ENCODE data around the gene NCBP3.

The NCBP3 gene, protein sequence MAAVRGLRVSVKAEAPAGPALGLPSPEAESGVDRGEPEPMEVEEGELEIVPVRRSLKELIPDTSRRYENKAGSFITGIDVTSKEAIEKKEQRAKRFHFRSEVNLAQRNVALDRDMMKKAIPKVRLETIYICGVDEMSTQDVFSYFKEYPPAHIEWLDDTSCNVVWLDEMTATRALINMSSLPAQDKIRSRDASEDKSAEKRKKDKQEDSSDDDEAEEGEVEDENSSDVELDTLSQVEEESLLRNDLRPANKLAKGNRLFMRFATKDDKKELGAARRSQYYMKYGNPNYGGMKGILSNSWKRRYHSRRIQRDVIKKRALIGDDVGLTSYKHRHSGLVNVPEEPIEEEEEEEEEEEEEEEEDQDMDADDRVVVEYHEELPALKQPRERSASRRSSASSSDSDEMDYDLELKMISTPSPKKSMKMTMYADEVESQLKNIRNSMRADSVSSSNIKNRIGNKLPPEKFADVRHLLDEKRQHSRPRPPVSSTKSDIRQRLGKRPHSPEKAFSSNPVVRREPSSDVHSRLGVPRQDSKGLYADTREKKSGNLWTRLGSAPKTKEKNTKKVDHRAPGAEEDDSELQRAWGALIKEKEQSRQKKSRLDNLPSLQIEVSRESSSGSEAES

DNA sequence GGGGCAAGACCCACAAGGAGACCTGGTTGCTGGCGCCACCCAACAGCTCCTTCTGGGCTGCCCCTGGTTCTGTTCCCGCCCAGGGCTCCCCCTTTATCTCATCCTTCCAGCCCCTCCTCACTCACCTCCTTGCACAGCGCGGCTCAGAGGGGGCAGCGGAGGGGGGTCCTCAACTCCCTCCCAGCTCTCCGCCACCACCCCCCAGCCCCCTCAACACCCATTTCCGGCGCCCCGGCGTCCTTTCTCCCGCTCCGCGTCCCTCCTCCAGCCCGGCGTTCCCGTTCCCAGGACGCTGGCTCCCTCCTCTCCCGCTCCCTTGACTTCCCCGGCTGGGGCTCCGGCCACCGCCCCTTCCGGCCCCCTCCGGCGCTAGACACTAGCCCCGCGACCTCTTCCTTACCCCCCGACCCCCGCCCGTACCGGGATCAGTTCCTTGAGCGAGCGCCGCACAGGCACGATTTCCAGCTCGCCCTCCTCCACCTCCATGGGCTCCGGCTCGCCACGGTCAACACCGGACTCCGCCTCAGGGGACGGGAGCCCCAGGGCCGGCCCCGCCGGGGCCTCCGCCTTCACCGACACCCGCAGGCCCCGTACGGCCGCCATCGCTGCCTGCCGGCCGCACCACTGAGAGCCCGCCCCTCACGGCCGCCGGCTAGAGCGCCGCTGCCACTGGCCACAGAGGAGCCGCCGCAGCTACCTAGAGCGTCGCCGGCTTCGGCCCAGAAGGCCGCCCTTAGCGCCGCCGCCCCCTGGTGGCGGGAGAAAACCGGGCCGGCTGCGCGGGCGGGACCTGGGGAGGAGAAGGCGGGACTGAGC lies at the start of gene NCBP3:
TSS of gene NCBP3 (minus strand) at position 626 of the 816 bp plus-strand sequence. CDS start at position 603, 23 bp downstream.
- H3K9me3 ChIP-seq (ENCODE audit: insufficient read depth, low read depth, low read length) = no peaks in the 10 kb centered on the region
- peaks cover 27% of the 10 kb centered on the region for H4K20me1 ChIP-seq (ENCODE audit: insufficient read depth, low read length, poor library complexity, severe bottlenecking)
- peak within 1 kb of the TSS; percentile 90 for H3K4me2 ChIP-seq (ENCODE audit: low read depth, low read length, poor library complexity, severe bottlenecking)
- peak within 1 kb of the TSS; percentile 98 for H3K4me3 ChIP-seq (ENCODE audit: low read length, poor library complexity, severe bottlenecking)
- TF ChIP-seq EZH2phosphoT487 (IDR thresholded peaks at IDR 0.05; ENCODE audit: borderline replicate concordance) = no peak
- TF ChIP-seq, protein P1, sequence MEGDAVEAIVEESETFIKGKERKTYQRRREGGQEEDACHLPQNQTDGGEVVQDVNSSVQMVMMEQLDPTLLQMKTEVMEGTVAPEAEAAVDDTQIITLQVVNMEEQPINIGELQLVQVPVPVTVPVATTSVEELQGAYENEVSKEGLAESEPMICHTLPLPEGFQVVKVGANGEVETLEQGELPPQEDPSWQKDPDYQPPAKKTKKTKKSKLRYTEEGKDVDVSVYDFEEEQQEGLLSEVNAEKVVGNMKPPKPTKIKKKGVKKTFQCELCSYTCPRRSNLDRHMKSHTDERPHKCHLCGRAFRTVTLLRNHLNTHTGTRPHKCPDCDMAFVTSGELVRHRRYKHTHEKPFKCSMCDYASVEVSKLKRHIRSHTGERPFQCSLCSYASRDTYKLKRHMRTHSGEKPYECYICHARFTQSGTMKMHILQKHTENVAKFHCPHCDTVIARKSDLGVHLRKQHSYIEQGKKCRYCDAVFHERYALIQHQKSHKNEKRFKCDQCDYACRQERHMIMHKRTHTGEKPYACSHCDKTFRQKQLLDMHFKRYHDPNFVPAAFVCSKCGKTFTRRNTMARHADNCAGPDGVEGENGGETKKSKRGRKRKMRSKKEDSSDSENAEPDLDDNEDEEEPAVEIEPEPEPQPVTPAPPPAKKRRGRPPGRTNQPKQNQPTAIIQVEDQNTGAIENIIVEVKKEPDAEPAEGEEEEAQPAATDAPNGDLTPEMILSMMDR (conservative IDR thresholded peaks at IDR 0.05; ENCODE audit: low read length) = peak; percentile 79
- no peaks in the 10 kb centered on the region for H3K27me3 ChIP-seq (ENCODE audit: insufficient read depth, low read length, poor library complexity, severe bottlenecking)
- H3K4me1 ChIP-seq (ENCODE audit: insufficient read depth, low read length, poor library complexity, severe bottlenecking) = peaks cover 35% of the 10 kb centered on the region
- peaks cover 5% of the 10 kb centered on the region; the same call in 1 of the 2 replicates for H3K36me3 ChIP-seq (ENCODE audit: insufficient read depth, low read length)
- peak within 1 kb of the TSS; percentile 95 for H3K9ac ChIP-seq (ENCODE audit: low read depth, low read length, poor library complexity, severe bottlenecking)
- H2AFZ ChIP-seq (ENCODE audit: low read length) = peak within 1 kb of the TSS; percentile 99
- H3K9me2 ChIP-seq (replicated peaks; ENCODE audit: low read depth, low read length) = no peaks in the 10 kb centered on the region
- H3F3A ChIP-seq (ENCODE audit: low read depth) = no peaks in the 10 kb centered on the region
- H3K79me2 ChIP-seq (ENCODE audit: insufficient read depth, low read length) = peaks cover 50% of the 10 kb centered on the region

DNA sequence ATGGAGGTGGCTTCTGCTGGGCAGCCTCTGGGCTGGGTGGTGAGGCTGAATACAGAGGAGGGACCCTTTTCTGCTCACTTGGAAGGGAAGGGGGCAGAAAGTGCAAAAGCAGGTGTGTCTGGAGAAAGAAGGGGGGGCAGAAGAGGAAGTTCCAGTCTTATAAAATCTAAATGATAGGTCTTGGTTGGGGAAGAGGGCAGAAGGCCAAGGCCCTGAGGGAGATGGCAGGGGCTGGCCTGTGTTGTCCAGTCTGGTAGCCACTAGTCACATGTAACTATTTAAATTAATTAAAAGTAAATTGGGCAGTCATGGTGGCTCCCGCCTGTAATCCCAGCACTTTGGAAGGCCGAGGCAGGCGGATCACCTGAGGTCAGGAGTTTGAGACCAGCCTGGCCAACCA lies 49.3 kb upstream of the NCBP3 start:
- Histone ChIP-seq H2AFZ (ENCODE audit: low read length) (no peak overlapping the region), H3K27me3 (ENCODE audit: insufficient read depth, low read length, poor library complexity, severe bottlenecking) (no peaks in the 10 kb centered on the region), H3K36me3 (ENCODE audit: insufficient read depth, low read length) (peaks cover 5% of the 10 kb centered on the region; the same call in 1 of the 2 replicates), H3K4me2 (ENCODE audit: low read depth, low read length, poor library complexity, severe bottlenecking) (no peak overlapping the region), H3K79me2 (ENCODE audit: insufficient read depth, low read length) (no peaks in the 10 kb centered on the region), H3K4me1 (ENCODE audit: insufficient read depth, low read length, poor library complexity, severe bottlenecking) (peaks cover 7% of the 10 kb centered on the region), H3K9me2 (replicated peaks; ENCODE audit: low read depth, low read length) (no peaks in the 10 kb centered on the region), H3K9ac (ENCODE audit: low read depth, low read length, poor library complexity, severe bottlenecking) (no peak overlapping the region), H3K9me3 (ENCODE audit: insufficient read depth, low read depth, low read length) (no peaks in the 10 kb centered on the region), H3K4me3 (ENCODE audit: low read length, poor library complexity, severe bottlenecking) (no peak overlapping the region), H3F3A (ENCODE audit: low read depth) (no peaks in the 10 kb centered on the region), H4K20me1 (ENCODE audit: insufficient read depth, low read length, poor library complexity, severe bottlenecking) (no peaks in the 10 kb centered on the region)
- TF ChIP-seq EZH2phosphoT487 (IDR thresholded peaks at IDR 0.05; ENCODE audit: borderline replicate concordance) = no peak
- TF ChIP-seq, protein P1 (conservative IDR thresholded peaks at IDR 0.05; ENCODE audit: low read length) = no peak

DNA sequence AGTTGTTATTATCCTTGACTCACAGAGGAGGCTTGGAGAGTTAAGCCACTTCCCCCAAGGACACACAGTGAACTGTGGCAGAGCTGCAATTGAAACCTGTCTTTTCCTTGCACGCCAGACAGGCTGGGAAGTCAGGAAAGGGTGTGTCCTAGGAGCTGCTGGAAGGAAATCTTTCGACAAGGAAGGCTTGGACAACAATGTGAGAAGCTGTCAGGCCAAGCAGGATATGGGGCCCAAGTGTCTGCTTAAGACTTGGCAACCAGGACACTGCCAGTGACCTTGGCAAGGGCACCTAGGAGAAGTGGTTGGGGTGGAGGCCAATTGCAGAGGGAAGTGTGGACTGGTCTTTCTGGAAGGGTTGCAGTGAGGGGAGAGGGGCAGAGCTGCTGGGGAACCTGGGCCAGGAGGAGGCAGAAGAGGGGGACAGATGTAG lies 48.9 kb upstream of the NCBP3 start:
- Histone ChIP-seq H3K4me1 (ENCODE audit: insufficient read depth, low read length, poor library complexity, severe bottlenecking) (peaks cover 7% of the 10 kb centered on the region), H4K20me1 (ENCODE audit: insufficient read depth, low read length, poor library complexity, severe bottlenecking) (no peaks in the 10 kb centered on the region), H3K27me3 (ENCODE audit: insufficient read depth, low read length, poor library complexity, severe bottlenecking) (no peaks in the 10 kb centered on the region), H3F3A (ENCODE audit: low read depth) (no peaks in the 10 kb centered on the region), H3K9me3 (ENCODE audit: insufficient read depth, low read depth, low read length) (no peaks in the 10 kb centered on the region), H3K79me2 (ENCODE audit: insufficient read depth, low read length) (no peaks in the 10 kb centered on the region), H3K4me2 (ENCODE audit: low read depth, low read length, poor library complexity, severe bottlenecking) (no peak overlapping the region), H3K9ac (ENCODE audit: low read depth, low read length, poor library complexity, severe bottlenecking) (no peak overlapping the region), H2AFZ (ENCODE audit: low read length) (no peak overlapping the region), H3K36me3 (ENCODE audit: insufficient read depth, low read length) (peaks cover 5% of the 10 kb centered on the region; the same call in 1 of the 2 replicates), H3K4me3 (ENCODE audit: low read length, poor library complexity, severe bottlenecking) (no peak overlapping the region), H3K9me2 (replicated peaks; ENCODE audit: low read depth, low read length) (no peaks in the 10 kb centered on the region)
- no peak for TF ChIP-seq EZH2phosphoT487 (IDR thresholded peaks at IDR 0.05; ENCODE audit: borderline replicate concordance)
- TF ChIP-seq, protein P1 (conservative IDR thresholded peaks at IDR 0.05; ENCODE audit: low read length) = no peak
